ENCODE data around the gene PRKD1. TPM values are rescaled to one million over a fixed set of nuclear protein-coding genes. Genes with fewer than 3 reads are reported as not detected.
"Not testable (repeated sequence)": the region's sequence is repeated elsewhere in the genome, so short reads cannot be mapped to it uniquely, and the experiment has no call there.

PRKD1 gene
- total and polyA plus RNA-seq, 10 donors = 1.0 to 8.9 (median 4.5) TPM

- Histone ChIP-seq H3K4me3 (no peak overlapping the region), H3K27me3 (replicated peaks in 1 of 7) (no peaks in the 10 kb centered on the region), H3K9me3 (peaks cover 0 to 3% (median 0%) of the 10 kb centered on the region in 8 donors), H3K27ac (no peak overlapping the region), H3K36me3 (no peaks in the 10 kb centered on the region), H3K4me1 (peaks cover 0 to 11% (median 0%) of the 10 kb centered on the region in 6 donors)
- 82 to 92% (median 85%) methylated on average over 4 of the region's 4 CpGs for WGBS, 5 donors
- DNase-seq = no peak
- intact Hi-C loops (cut with DNase I; ENCODE audit: low total_unique reads) = no loop called here
- TF ChIP-seq POLR2A (IDR thresholded peaks at IDR 0.05) (no peak), POLR2AphosphoS5 (IDR thresholded peaks at IDR 0.05) (no peak)
- TF ChIP-seq, protein P1, sequence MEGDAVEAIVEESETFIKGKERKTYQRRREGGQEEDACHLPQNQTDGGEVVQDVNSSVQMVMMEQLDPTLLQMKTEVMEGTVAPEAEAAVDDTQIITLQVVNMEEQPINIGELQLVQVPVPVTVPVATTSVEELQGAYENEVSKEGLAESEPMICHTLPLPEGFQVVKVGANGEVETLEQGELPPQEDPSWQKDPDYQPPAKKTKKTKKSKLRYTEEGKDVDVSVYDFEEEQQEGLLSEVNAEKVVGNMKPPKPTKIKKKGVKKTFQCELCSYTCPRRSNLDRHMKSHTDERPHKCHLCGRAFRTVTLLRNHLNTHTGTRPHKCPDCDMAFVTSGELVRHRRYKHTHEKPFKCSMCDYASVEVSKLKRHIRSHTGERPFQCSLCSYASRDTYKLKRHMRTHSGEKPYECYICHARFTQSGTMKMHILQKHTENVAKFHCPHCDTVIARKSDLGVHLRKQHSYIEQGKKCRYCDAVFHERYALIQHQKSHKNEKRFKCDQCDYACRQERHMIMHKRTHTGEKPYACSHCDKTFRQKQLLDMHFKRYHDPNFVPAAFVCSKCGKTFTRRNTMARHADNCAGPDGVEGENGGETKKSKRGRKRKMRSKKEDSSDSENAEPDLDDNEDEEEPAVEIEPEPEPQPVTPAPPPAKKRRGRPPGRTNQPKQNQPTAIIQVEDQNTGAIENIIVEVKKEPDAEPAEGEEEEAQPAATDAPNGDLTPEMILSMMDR (IDR thresholded peaks at IDR 0.05 in 8 of 11, conservative IDR thresholded peaks at IDR 0.05 in 3 of 11) = no peak
Measured at GRCh38 chr14:29735459-29735858, 192.2 kb downstream of the PRKD1 start.

GRCh38 chr14:29734732-29735131 is 192.9 kb downstream of the PRKD1 start:
- peaks cover 0 to 3% (median 0%) of the 10 kb centered on the region in 8 donors for H3K9me3 ChIP-seq
- intact Hi-C loops (cut with DNase I; ENCODE audit: low total_unique reads) = no loop called here
- H3K4me3 ChIP-seq = no peak overlapping the region
- no peak overlapping the region for H3K27ac ChIP-seq
- H3K36me3 ChIP-seq = no peaks in the 10 kb centered on the region
- DNase-seq = no peak
- peaks cover 0 to 11% (median 0%) of the 10 kb centered on the region in 6 donors for H3K4me1 ChIP-seq
- 68 to 95% (median 82%) methylated on average over 1 of the region's 1 CpG for WGBS, 5 donors
- TF ChIP-seq, protein P1 (IDR thresholded peaks at IDR 0.05 in 8 of 11, conservative IDR thresholded peaks at IDR 0.05 in 3 of 11) = no peak
- TF ChIP-seq POLR2A (IDR thresholded peaks at IDR 0.05) (no peak), POLR2AphosphoS5 (IDR thresholded peaks at IDR 0.05) (no peak)
- no peaks in the 10 kb centered on the region for H3K27me3 ChIP-seq (replicated peaks in 1 of 7)

- H3K27ac ChIP-seq; H3K27me3 ChIP-seq (replicated peaks in 1 of 7); H3K9me3 ChIP-seq; H3K36me3 ChIP-seq; DNase-seq; H3K4me1 ChIP-seq; H3K4me3 ChIP-seq; intact Hi-C loops (cut with DNase I; ENCODE audit: low total_unique reads): not testable (repeated sequence)
- 82 to 99% (median 91%) methylated on average over 3 to 4 of the region's 4 CpGs for WGBS, 5 donors
Measured at GRCh38 chr14:29726560-29727331, 200.9 kb downstream of the PRKD1 start.

DNA sequence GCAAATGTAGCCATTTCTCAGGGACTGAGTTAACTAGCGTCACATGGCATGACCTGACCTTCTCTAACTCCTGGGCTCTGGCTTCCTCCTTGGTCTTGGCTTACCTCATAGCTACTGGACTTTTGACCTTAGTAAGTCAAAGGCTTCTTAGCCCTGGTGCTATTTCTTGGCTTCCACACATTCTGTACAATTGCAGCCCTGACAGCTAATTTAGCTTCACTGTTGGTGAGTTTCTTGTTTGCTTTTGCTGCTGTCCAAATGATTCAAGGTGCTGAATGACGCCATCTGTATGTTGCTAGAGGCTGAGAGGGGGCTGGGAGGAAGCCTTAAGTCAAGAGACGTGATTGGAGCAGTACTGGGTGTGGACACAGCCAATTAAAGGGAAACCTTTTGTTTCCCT is 202.7 kb downstream of the PRKD1 start:
- H3K4me1 ChIP-seq = no peaks in the 10 kb centered on the region
- H3K4me3 ChIP-seq = no peak overlapping the region
- no peaks in the 10 kb centered on the region for H3K36me3 ChIP-seq
- TF ChIP-seq, protein P1 (IDR thresholded peaks at IDR 0.05 in 8 of 11, conservative IDR thresholded peaks at IDR 0.05 in 3 of 11) = no peak
- no peak for TF ChIP-seq POLR2A (IDR thresholded peaks at IDR 0.05)
- no peak for TF ChIP-seq POLR2AphosphoS5 (IDR thresholded peaks at IDR 0.05)
- H3K9me3 ChIP-seq = peaks cover 0 to 4% (median 0%) of the 10 kb centered on the region in 8 donors
- 56 to 81% (median 76%) methylated on average over 3 of the region's 3 CpGs for WGBS, 5 donors
- intact Hi-C loops (cut with DNase I; ENCODE audit: low total_unique reads) = no loop called here
- H3K27ac ChIP-seq = no peak overlapping the region
- no peaks in the 10 kb centered on the region for H3K27me3 ChIP-seq (replicated peaks in 1 of 7)
- no peak for DNase-seq

All from spleen (tissue), 11 donors.